ENCODE results near the gene MXD4. TPM values are rescaled to one million over a fixed set of nuclear protein-coding genes. Genes with fewer than 3 reads are reported as not detected.
A peak's percentile ranks its signal among the peaks of the same experiment; 100 is the strongest.

Gene MXD4
- polyA plus RNA-seq, 4 donors: 24.0 to 46.7 (median 32.7) TPM

- no peaks in the 10 kb centered on the region for H3K36me3 ChIP-seq (ENCODE audit: control insufficient read depth in 3 of 3, insufficient read depth in 2 of 3, low read depth in 1 of 3, low read length in 3 of 3)
- peaks cover 0 to 10% of the 10 kb centered on the region in 2 donors for H3K9me3 ChIP-seq (ENCODE audit: control insufficient read depth in 2 of 2, insufficient read depth in 1 of 2, low read depth in 1 of 2, low read length in 1 of 2)
- DNase-seq: no peak
- H3K27me3 ChIP-seq (ENCODE audit: control insufficient read depth in 3 of 3, insufficient read depth in 3 of 3, low read length in 3 of 3): no peaks in the 10 kb centered on the region
- peaks cover 0 to 6% (median 0%) of the 10 kb centered on the region in 3 donors for H3K4me1 ChIP-seq (ENCODE audit: control insufficient read depth in 3 of 3, insufficient read depth in 2 of 3, low read depth in 1 of 3, low read length in 2 of 3)
- no peak for FAIRE-seq
- H3K27ac ChIP-seq (ENCODE audit: low read depth in 1 of 3, low read length in 2 of 3): no peak overlapping the region
- WGBS, 3 donors: 87 to 91% (median 88%) methylated on average over 37 to 40 of the region's 40 CpGs
- H3K4me3 ChIP-seq (ENCODE audit: low read depth in 1 of 3, low read length in 3 of 3): no peak overlapping the region
These were observed 36.0 kb upstream of the MXD4 start for GRCh38 chr4:2297606-2298531.

DNA sequence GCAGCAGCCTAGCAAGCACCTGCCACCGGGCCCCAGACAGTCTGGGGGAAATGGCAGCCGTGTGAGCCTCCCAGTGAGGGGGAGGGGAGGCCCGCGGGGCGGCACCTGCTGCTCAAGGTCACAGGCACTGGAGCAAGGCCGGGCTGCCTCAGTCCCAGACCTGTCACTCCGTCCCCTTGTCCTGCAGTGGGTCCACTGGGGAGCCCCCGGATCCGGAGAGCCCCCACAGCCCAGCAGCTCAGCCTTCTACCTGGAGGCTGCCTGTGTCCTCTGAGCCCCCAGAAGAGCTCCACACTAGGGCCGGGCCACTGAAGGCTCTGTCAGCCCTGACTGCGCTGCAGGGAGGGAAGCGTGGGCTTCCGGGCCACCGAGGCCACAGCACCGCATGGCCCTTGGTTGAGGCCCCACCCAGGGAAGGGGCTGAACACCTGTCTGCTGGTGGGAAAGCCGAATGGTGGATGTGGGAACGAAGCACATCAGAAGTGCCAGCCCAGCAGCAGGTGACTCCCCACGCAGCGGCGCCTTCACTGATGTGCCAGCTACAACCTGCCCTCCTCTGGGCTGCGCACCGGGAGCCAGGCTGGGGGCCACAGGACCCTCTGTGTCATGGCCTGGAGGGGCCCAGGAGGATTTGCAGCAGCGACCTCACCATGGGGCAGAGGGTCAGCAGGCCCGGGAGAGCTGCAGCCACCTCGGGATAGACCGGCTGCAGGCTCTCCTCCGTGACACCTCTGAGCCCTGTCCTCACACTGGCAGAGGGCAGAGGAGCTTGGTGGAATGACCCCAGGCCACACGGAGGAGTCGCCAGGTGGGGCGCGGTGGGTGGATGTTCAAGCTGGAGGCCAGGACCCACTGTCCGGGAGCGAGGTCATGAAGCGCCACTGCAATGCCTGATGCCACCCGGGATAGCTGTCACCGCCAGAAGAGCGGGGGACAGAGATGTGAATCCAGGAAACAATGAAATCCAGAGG lies 35.0 kb upstream of the MXD4 start:
- FAIRE-seq (no peak), DNase-seq (no peak)
- WGBS, 3 donors: 68 to 81% (median 73%) methylated on average over 34 to 37 of the region's 37 CpGs
- H3K36me3 ChIP-seq (ENCODE audit: control insufficient read depth in 3 of 3, insufficient read depth in 2 of 3, low read depth in 1 of 3, low read length in 3 of 3): no peaks in the 10 kb centered on the region
- H3K4me3 ChIP-seq (ENCODE audit: low read depth in 1 of 3, low read length in 3 of 3): no peak overlapping the region
- H3K9me3 ChIP-seq (ENCODE audit: control insufficient read depth in 2 of 2, insufficient read depth in 1 of 2, low read depth in 1 of 2, low read length in 1 of 2): peaks cover 0 to 2% of the 10 kb centered on the region in 2 donors
- no peak overlapping the region for H3K27ac ChIP-seq (ENCODE audit: low read depth in 1 of 3, low read length in 2 of 3)
- no peaks in the 10 kb centered on the region for H3K27me3 ChIP-seq (ENCODE audit: control insufficient read depth in 3 of 3, insufficient read depth in 3 of 3, low read length in 3 of 3)
- peaks cover 0 to 6% (median 0%) of the 10 kb centered on the region in 3 donors for H3K4me1 ChIP-seq (ENCODE audit: control insufficient read depth in 3 of 3, insufficient read depth in 2 of 3, low read depth in 1 of 3, low read length in 2 of 3)

GRCh38 chr4:2295900-2296442 lies 34.1 kb upstream of the MXD4 start:
- 65 to 85% (median 74%) methylated on average over 14 of the region's 14 CpGs for WGBS, 3 donors
- FAIRE-seq (no peak), DNase-seq (no peak)
- no peaks in the 10 kb centered on the region for H3K9me3 ChIP-seq (ENCODE audit: control insufficient read depth in 2 of 2, insufficient read depth in 1 of 2, low read depth in 1 of 2, low read length in 1 of 2)
- peaks cover 0 to 6% (median 0%) of the 10 kb centered on the region in 3 donors for H3K4me1 ChIP-seq (ENCODE audit: control insufficient read depth in 3 of 3, insufficient read depth in 2 of 3, low read depth in 1 of 3, low read length in 2 of 3)
- H3K4me3 ChIP-seq (ENCODE audit: low read depth in 1 of 3, low read length in 3 of 3): no peak overlapping the region
- H3K27me3 ChIP-seq (ENCODE audit: control insufficient read depth in 3 of 3, insufficient read depth in 3 of 3, low read length in 3 of 3): no peaks in the 10 kb centered on the region
- no peaks in the 10 kb centered on the region for H3K36me3 ChIP-seq (ENCODE audit: control insufficient read depth in 3 of 3, insufficient read depth in 2 of 3, low read depth in 1 of 3, low read length in 3 of 3)
- no peak overlapping the region for H3K27ac ChIP-seq (ENCODE audit: low read depth in 1 of 3, low read length in 2 of 3)

DNA sequence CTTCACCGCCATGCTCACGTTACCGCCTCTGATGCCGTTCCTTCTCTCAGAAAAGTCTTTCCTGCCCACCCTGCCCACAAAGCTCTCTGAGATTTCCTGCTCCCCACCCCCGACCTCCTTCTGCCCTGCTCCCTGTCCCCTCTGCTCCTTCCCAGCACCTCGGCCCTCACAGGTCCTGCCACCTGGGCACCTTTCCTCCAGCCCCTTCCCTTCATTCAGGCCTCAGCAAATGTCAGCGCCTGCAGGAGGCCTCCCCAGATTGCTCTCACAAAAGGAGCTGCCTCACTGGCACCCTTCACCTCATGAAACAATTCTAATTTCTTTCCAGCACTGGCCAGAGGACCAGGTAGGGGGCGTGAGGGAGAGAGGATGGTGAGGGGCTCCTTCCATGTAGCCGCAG lies 33.6 kb upstream of the MXD4 start:
- H3K27ac ChIP-seq (ENCODE audit: low read depth in 1 of 3, low read length in 2 of 3): no peak overlapping the region
- no peaks in the 10 kb centered on the region for H3K27me3 ChIP-seq (ENCODE audit: control insufficient read depth in 3 of 3, insufficient read depth in 3 of 3, low read length in 3 of 3)
- H3K4me3 ChIP-seq (ENCODE audit: low read depth in 1 of 3, low read length in 3 of 3): no peak overlapping the region
- WGBS, 3 donors: 80 to 94% (median 81%) methylated on average over 9 of the region's 9 CpGs
- no peak for DNase-seq
- peaks cover 0 to 6% (median 0%) of the 10 kb centered on the region in 3 donors for H3K4me1 ChIP-seq (ENCODE audit: control insufficient read depth in 3 of 3, insufficient read depth in 2 of 3, low read depth in 1 of 3, low read length in 2 of 3)
- H3K9me3 ChIP-seq (ENCODE audit: control insufficient read depth in 2 of 2, insufficient read depth in 1 of 2, low read depth in 1 of 2, low read length in 1 of 2): no peaks in the 10 kb centered on the region
- no peak for FAIRE-seq
- no peaks in the 10 kb centered on the region for H3K36me3 ChIP-seq (ENCODE audit: control insufficient read depth in 3 of 3, insufficient read depth in 2 of 3, low read depth in 1 of 3, low read length in 3 of 3)

- no peaks in the 10 kb centered on the region for H3K9me3 ChIP-seq (ENCODE audit: control insufficient read depth in 2 of 2, insufficient read depth in 1 of 2, low read depth in 1 of 2, low read length in 1 of 2)
- FAIRE-seq: no peak
These were observed 30.8 kb upstream of the MXD4 start for GRCh38 chr4:2292646-2293108.

DNA sequence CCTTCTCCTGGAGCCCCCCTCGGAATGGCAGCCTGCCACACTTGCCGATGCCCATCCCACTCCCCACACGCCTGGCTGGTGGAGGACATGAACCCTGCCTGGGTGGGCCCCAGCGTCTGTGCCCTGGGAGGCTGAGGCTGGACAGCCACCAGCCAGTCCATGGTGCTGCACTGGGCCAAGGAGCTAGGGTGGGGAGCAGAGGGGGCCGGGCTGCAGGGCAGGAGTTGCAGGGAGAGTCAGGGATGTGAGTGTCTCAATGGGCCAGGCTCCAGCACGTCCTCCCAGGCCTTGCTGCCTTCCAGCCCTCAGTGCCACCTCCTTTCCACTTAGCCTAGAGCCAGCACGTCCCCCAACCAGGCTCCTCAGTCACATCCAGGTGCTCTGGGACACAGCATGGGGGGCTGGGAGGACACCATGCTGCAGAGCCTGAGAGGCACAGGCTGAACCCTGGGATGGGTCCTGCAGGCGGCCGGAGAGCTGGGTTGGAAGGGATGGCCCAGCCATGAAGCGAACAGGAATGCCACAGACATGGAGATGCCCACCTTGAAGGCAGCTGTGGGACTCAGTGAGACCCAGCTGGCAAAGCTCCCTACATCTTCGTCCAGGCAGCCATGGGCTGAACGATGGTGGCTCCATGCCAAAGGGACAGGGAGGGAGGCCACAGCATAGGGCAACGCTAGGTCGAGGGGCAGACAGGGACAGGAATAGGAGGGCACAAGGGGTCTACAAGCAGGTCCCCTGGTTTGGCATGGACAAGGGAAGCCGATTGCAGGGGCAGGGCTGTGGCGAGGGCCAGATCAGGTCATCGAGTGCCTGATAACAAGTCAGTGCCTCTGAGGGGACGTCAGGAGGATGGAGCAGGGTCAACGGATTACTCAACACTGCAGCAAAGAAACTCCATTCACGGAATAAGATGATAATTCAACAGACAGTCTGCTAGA lies 30.1 kb upstream of the MXD4 start:
- Histone ChIP-seq H3K27me3 (ENCODE audit: control insufficient read depth in 3 of 3, insufficient read depth in 3 of 3, low read length in 3 of 3) (no peaks in the 10 kb centered on the region), H3K4me1 (ENCODE audit: control insufficient read depth in 3 of 3, insufficient read depth in 2 of 3, low read depth in 1 of 3, low read length in 2 of 3) (peaks cover 0 to 6% (median 0%) of the 10 kb centered on the region in 3 donors), H3K4me3 (ENCODE audit: low read depth in 1 of 3, low read length in 3 of 3) (no peak overlapping the region), H3K36me3 (ENCODE audit: control insufficient read depth in 3 of 3, insufficient read depth in 2 of 3, low read depth in 1 of 3, low read length in 3 of 3) (peaks cover 0 to 3% (median 0%) of the 10 kb centered on the region in 3 donors), H3K9me3 (ENCODE audit: control insufficient read depth in 2 of 2, insufficient read depth in 1 of 2, low read depth in 1 of 2, low read length in 1 of 2) (no peaks in the 10 kb centered on the region), H3K27ac (ENCODE audit: low read depth in 1 of 3, low read length in 2 of 3) (no peak overlapping the region)
- DNase-seq: no peak
- FAIRE-seq: no peak
- 83 to 88% (median 84%) methylated on average over 20 of the region's 20 CpGs for WGBS, 3 donors

More at GRCh38 chr4:2292646-2293108, 30.8 kb upstream of the MXD4 start:
- Histone ChIP-seq H3K4me1 (ENCODE audit: control insufficient read depth in 3 of 3, insufficient read depth in 2 of 3, low read depth in 1 of 3, low read length in 2 of 3) (peaks cover 0 to 6% (median 0%) of the 10 kb centered on the region in 3 donors), H3K36me3 (ENCODE audit: control insufficient read depth in 3 of 3, insufficient read depth in 2 of 3, low read depth in 1 of 3, low read length in 3 of 3) (peaks cover 0 to 3% (median 0%) of the 10 kb centered on the region in 3 donors), H3K27ac (ENCODE audit: low read depth in 1 of 3, low read length in 2 of 3) (no peak overlapping the region), H3K4me3 (ENCODE audit: low read depth in 1 of 3, low read length in 3 of 3) (no peak overlapping the region), H3K27me3 (ENCODE audit: control insufficient read depth in 3 of 3, insufficient read depth in 3 of 3, low read length in 3 of 3) (no peaks in the 10 kb centered on the region)
- 67 to 83% (median 83%) methylated on average over 6 of the region's 6 CpGs for WGBS, 3 donors
- no peak for DNase-seq

- H3K27ac ChIP-seq (ENCODE audit: low read depth in 1 of 3, low read length in 2 of 3): peak overlapping the region in 1 of 3 donors; percentile 45
- H3K9me3 ChIP-seq (ENCODE audit: control insufficient read depth in 2 of 2, insufficient read depth in 1 of 2, low read depth in 1 of 2, low read length in 1 of 2): no peaks in the 10 kb centered on the region
- peaks cover 0 to 3% (median 0%) of the 10 kb centered on the region in 3 donors for H3K36me3 ChIP-seq (ENCODE audit: control insufficient read depth in 3 of 3, insufficient read depth in 2 of 3, low read depth in 1 of 3, low read length in 3 of 3)
- FAIRE-seq (no peak), DNase-seq (peak in 1 of 2 donors; percentile 62)
- peaks cover 0 to 3% (median 0%) of the 10 kb centered on the region in 3 donors for H3K4me1 ChIP-seq (ENCODE audit: control insufficient read depth in 3 of 3, insufficient read depth in 2 of 3, low read depth in 1 of 3, low read length in 2 of 3)
- no peaks in the 10 kb centered on the region for H3K27me3 ChIP-seq (ENCODE audit: control insufficient read depth in 3 of 3, insufficient read depth in 3 of 3, low read length in 3 of 3)
- WGBS, 3 donors: 58 to 77% (median 68%) methylated on average over 24 of the region's 24 CpGs
- no peak overlapping the region for H3K4me3 ChIP-seq (ENCODE audit: low read depth in 1 of 3, low read length in 3 of 3)
These were observed 29.2 kb upstream of the MXD4 start for GRCh38 chr4:2290974-2291704.
